A549 (cell line): ENCODE data around the gene SLC35B3.

Experiments
- GATA3 ChIP-seq: IDR thresholded peaks from 2 replicates; pipeline ENCODE4 v1.6.1; 2012; ENCODE audit warnings: borderline replicate concordance
- POLR2A ChIP-seq: IDR thresholded peaks from 2 replicates; pipeline ENCODE4 v1.6.1; 2012; ENCODE audit warnings: mild to moderate bottlenecking, low read length
- ZNF302 ChIP-seq: fragments of 250-450 bp; sonication (Bioruptor Pico); IDR thresholded peaks from 2 replicates; pipeline ENCODE4 v1.9.0; 2021; ENCODE audit warnings: inconsistent platforms, mild to moderate bottlenecking, moderate library complexity
- TF ChIP-seq, protein P1 (sequence below): fragments of >200 bp; sonication (Bioruptor Twin); formaldehyde crosslinking; IDR thresholded peaks from 3 replicates; pipeline ENCODE4 v1.5.1; 2016
- TF ChIP-seq, protein P2 (sequence below): IDR thresholded peaks from 2 replicates; pipeline ENCODE4 v1.6.1; 2012; ENCODE audit warnings: low read depth, borderline replicate concordance

DNA sequence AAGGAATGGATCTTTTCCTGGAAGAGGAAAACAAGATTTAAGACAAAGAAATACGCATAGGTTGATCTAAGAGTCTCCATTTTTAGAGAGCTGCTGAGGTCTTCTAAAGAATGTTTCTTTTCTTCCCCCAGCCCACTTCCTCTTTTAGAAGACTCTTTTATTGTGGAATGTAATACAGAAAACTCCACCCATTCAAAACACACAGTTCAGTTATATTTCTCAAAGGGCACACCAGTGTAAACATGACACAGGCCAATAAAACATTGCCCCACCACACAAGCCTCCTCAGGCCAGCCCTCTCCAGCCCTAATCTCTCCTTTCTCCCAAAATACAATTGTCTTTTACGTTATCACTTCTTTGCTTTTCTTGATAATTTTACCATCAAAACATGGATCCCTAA, 42.8 kb downstream of the SLC35B3 start:
- TF ChIP-seq, protein P1, sequence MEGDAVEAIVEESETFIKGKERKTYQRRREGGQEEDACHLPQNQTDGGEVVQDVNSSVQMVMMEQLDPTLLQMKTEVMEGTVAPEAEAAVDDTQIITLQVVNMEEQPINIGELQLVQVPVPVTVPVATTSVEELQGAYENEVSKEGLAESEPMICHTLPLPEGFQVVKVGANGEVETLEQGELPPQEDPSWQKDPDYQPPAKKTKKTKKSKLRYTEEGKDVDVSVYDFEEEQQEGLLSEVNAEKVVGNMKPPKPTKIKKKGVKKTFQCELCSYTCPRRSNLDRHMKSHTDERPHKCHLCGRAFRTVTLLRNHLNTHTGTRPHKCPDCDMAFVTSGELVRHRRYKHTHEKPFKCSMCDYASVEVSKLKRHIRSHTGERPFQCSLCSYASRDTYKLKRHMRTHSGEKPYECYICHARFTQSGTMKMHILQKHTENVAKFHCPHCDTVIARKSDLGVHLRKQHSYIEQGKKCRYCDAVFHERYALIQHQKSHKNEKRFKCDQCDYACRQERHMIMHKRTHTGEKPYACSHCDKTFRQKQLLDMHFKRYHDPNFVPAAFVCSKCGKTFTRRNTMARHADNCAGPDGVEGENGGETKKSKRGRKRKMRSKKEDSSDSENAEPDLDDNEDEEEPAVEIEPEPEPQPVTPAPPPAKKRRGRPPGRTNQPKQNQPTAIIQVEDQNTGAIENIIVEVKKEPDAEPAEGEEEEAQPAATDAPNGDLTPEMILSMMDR = no peak
- TF ChIP-seq ZNF302 (CRISPR knock-in tag) = no peak
- TF ChIP-seq GATA3 = no peak
- TF ChIP-seq, protein P2, sequence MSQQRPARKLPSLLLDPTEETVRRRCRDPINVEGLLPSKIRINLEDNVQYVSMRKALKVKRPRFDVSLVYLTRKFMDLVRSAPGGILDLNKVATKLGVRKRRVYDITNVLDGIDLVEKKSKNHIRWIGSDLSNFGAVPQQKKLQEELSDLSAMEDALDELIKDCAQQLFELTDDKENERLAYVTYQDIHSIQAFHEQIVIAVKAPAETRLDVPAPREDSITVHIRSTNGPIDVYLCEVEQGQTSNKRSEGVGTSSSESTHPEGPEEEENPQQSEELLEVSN = no peak
- no peak for TF ChIP-seq POLR2A
